ENCODE data around the gene RAB7B.

The RAB7B gene

GRCh38 chr1:205948886-205949285, 54.3 kb downstream of the RAB7B start:
- no peak for DNase-seq (ENCODE audit: low read depth)

- DNase-seq (ENCODE audit: low read depth): no peak
Observed at GRCh38 chr1:205948039-205948438, 55.2 kb downstream of the RAB7B start.

GRCh38 chr1:205947024-205947423, 56.2 kb downstream of the RAB7B start:
- DNase-seq (ENCODE audit: low read depth): no peak

GRCh38 chr1:205945069-205945468, 58.1 kb downstream of the RAB7B start:
- no peak for DNase-seq (ENCODE audit: low read depth)

- DNase-seq (ENCODE audit: low read depth): no peak
Observed at GRCh38 chr1:205944525-205944924, 58.7 kb downstream of the RAB7B start.

GRCh38 chr1:205943245-205943644, 60.0 kb downstream of the RAB7B start, which contains the start of gene SLC26A9:
SLC26A9 (minus strand) TSS chr1:205943456; CDS start chr1:205935820, 7,636 bp downstream.
- no peak for DNase-seq (ENCODE audit: low read depth)

GRCh38 chr1:205942631-205943159, 60.5 kb downstream of the RAB7B start:
- no peak for DNase-seq (ENCODE audit: low read depth)

- no peak for DNase-seq (ENCODE audit: low read depth)
Observed at GRCh38 chr1:205940710-205941109, 62.5 kb downstream of the RAB7B start.

- DNase-seq (ENCODE audit: low read depth): no peak
Observed at GRCh38 chr1:205939690-205940330, 63.4 kb downstream of the RAB7B start.

- DNase-seq (ENCODE audit: low read depth): no peak
Observed at GRCh38 chr1:205938682-205939081, 64.5 kb downstream of the RAB7B start.

GRCh38 chr1:205936846-205937586, 66.2 kb downstream of the RAB7B start:
- DNase-seq (ENCODE audit: low read depth): no peak

- no peak for DNase-seq (ENCODE audit: low read depth)
Observed at GRCh38 chr1:205936311-205936710, 66.9 kb downstream of the RAB7B start.

- no peak for DNase-seq (ENCODE audit: low read depth)
Observed at GRCh38 chr1:205935869-205936268, 67.3 kb downstream of the RAB7B start.

GRCh38 chr1:205934788-205935187, 68.4 kb downstream of the RAB7B start:
- DNase-seq (ENCODE audit: low read depth): no peak

GRCh38 chr1:205933671-205934618, 69.2 kb downstream of the RAB7B start:
- peak; percentile 64 for DNase-seq (ENCODE audit: low read depth)

- DNase-seq (ENCODE audit: low read depth): no peak
Observed at GRCh38 chr1:205932776-205933175, 70.4 kb downstream of the RAB7B start.

GRCh38 chr1:205930799-205931281, 72.4 kb downstream of the RAB7B start:
- DNase-seq (ENCODE audit: low read depth): no peak

- no peak for DNase-seq (ENCODE audit: low read depth)
Observed at GRCh38 chr1:205930195-205930577, 73.0 kb downstream of the RAB7B start.

GRCh38 chr1:205929496-205930194, 73.5 kb downstream of the RAB7B start:
- DNase-seq (ENCODE audit: low read depth): no peak

- DNase-seq (ENCODE audit: low read depth): no peak
Observed at GRCh38 chr1:205928317-205928716, 74.9 kb downstream of the RAB7B start.

GRCh38 chr1:205927676-205928075, 75.5 kb downstream of the RAB7B start:
- no peak for DNase-seq (ENCODE audit: low read depth)
